ENCODE measurements around the gene SIT1. TPM values are rescaled to one million over a fixed set of nuclear protein-coding genes. Genes with fewer than 3 reads are reported as not detected.

Gene SIT1
- total and polyA plus RNA-seq, 2 experiments from 2014 or later = 13.2 to 14.7 TPM

DNA sequence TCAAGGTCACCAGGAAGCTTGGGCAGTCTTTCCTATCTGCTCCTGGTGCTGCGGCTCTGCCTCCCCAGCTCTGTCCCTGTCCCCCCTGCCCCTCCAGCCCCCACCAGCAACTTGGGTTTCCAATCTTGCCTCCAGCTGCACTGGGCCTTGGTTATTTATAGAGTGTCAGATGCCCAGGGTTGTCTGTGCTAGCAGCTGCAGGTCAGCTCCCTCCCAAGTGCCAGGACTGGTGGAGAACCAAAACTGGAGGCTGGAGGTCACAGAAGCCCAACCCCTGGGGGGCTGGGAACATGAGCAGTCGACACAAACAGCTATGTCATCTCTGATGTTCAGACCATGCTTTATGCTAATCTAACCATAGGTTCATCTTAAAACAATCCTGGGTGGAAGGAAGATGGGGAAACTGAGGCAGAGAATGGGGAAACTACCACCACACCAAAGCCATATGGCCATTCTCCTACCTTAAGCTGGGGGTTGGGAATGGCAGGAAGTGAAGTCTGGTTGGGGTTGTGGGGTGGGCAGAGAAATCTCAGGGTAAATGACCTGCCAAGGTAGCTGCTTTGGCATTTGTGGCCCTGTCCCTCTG, 37.3 kb upstream of the SIT1 start:
- H3K4me3 ChIP-seq = peak overlapping the region; percentile 94
- H3K79me2 ChIP-seq (replicated peaks; ENCODE audit: insufficient read depth) = peaks cover 22% of the 10 kb centered on the region
- H3K4me2 ChIP-seq = peak overlapping the region; percentile 96
- no peaks in the 10 kb centered on the region for H3K27me3 ChIP-seq (ENCODE audit: insufficient read depth)
- peaks cover 6% of the 10 kb centered on the region; the same call in 1 of the 2 replicates for H4K20me1 ChIP-seq (replicated peaks; ENCODE audit: insufficient read depth)
- H3K27ac ChIP-seq (ENCODE audit: low read depth) = no peak overlapping the region
- Mint-ChIP-seq H3K4me1 (peaks cover 33% of the 10 kb centered on the region), H3K9me3 (no peaks in the 10 kb centered on the region; the same call in 1 of the 3 replicates), H3K36me3 (ENCODE audit: low read depth) (peaks cover 57% of the 10 kb centered on the region), H3K27me3 (ENCODE audit: insufficient read depth, low read depth, poor library complexity) (peaks cover 3% of the 10 kb centered on the region), H3K4me3 (peak overlapping the region; percentile 95), H3K27ac (no peak overlapping the region)
- H3K9me2 ChIP-seq (ENCODE audit: insufficient read depth) = no peaks in the 10 kb centered on the region
- peaks cover 26% of the 10 kb centered on the region for H3K36me3 ChIP-seq (ENCODE audit: insufficient read depth)
- ATAC-seq (no peak), DNase-seq (ENCODE audit: low spot score) (no peak)
- H3K4me1 ChIP-seq (ENCODE audit: insufficient read depth) = peaks cover 17% of the 10 kb centered on the region; the same call in 1 of the 2 replicates
- no peak for TF ChIP-seq NANOG (IDR thresholded peaks at IDR 0.05; ENCODE audit: borderline replicate concordance)
- no peak for TF ChIP-seq POLR2AphosphoS5 (IDR thresholded peaks at IDR 0.05; ENCODE audit: low read depth)
- no peak for TF ChIP-seq CREB1 (CRISPR knock-in tag; IDR thresholded peaks at IDR 0.05; ENCODE audit: low read depth)
- TF ChIP-seq JUNB (IDR thresholded peaks at IDR 0.05; ENCODE audit: unreplicated experiment) = no peak
- no peak for TF ChIP-seq EZH2phosphoT487 (IDR thresholded peaks at IDR 0.05; ENCODE audit: unreplicated experiment)
- H3F3A ChIP-seq (replicated peaks; ENCODE audit: low read depth) = peaks cover 10% of the 10 kb centered on the region; the same call in 1 of the 2 replicates
- no peak overlapping the region for H2AFZ ChIP-seq

DNA sequence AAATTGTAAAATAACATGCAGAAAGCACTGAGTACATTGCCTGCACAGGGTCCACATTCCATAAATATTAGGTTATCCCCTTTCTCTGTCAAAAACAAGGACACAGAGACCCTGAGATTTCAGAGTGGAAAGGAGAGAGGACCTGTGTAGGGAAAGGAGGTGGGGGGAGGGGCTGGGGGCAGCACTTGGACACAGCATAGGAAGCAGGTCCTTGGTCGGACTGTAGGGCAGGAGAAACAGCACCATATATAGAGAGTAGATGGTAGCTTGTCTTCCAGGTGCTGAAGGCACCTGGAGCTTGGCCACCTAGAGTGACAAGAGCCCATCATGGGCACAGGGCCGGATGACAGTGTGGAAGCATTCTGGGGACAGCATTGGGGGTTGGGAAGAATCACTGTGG, 36.6 kb upstream of the SIT1 start:
- Histone ChIP-seq H3K79me2 (replicated peaks; ENCODE audit: insufficient read depth) (peaks cover 22% of the 10 kb centered on the region), H3K36me3 (ENCODE audit: insufficient read depth) (peaks cover 26% of the 10 kb centered on the region), H3K9me2 (ENCODE audit: insufficient read depth) (no peaks in the 10 kb centered on the region), H3K27me3 (ENCODE audit: insufficient read depth) (no peaks in the 10 kb centered on the region), H2AFZ (no peak overlapping the region), H3K27ac (ENCODE audit: low read depth) (no peak overlapping the region), H3F3A (replicated peaks; ENCODE audit: low read depth) (peaks cover 10% of the 10 kb centered on the region; the same call in 1 of the 2 replicates), H3K4me2 (no peak overlapping the region; the same call in 1 of the 2 replicates), H3K4me3 (no peak overlapping the region), H4K20me1 (replicated peaks; ENCODE audit: insufficient read depth) (peaks cover 6% of the 10 kb centered on the region; the same call in 1 of the 2 replicates), H3K4me1 (ENCODE audit: insufficient read depth) (peaks cover 17% of the 10 kb centered on the region; the same call in 1 of the 2 replicates)
- peak overlapping the region; percentile 38 for H3K4me3 Mint-ChIP-seq
- TF ChIP-seq CREB1 (CRISPR knock-in tag; IDR thresholded peaks at IDR 0.05; ENCODE audit: low read depth) (no peak), EZH2phosphoT487 (IDR thresholded peaks at IDR 0.05; ENCODE audit: unreplicated experiment) (no peak), ZNF331 (CRISPR knock-in tag; IDR thresholded peaks at IDR 0.05; ENCODE audit: low read depth) (no peak), JUNB (IDR thresholded peaks at IDR 0.05; ENCODE audit: unreplicated experiment) (no peak)
- TF ChIP-seq, protein P1, sequence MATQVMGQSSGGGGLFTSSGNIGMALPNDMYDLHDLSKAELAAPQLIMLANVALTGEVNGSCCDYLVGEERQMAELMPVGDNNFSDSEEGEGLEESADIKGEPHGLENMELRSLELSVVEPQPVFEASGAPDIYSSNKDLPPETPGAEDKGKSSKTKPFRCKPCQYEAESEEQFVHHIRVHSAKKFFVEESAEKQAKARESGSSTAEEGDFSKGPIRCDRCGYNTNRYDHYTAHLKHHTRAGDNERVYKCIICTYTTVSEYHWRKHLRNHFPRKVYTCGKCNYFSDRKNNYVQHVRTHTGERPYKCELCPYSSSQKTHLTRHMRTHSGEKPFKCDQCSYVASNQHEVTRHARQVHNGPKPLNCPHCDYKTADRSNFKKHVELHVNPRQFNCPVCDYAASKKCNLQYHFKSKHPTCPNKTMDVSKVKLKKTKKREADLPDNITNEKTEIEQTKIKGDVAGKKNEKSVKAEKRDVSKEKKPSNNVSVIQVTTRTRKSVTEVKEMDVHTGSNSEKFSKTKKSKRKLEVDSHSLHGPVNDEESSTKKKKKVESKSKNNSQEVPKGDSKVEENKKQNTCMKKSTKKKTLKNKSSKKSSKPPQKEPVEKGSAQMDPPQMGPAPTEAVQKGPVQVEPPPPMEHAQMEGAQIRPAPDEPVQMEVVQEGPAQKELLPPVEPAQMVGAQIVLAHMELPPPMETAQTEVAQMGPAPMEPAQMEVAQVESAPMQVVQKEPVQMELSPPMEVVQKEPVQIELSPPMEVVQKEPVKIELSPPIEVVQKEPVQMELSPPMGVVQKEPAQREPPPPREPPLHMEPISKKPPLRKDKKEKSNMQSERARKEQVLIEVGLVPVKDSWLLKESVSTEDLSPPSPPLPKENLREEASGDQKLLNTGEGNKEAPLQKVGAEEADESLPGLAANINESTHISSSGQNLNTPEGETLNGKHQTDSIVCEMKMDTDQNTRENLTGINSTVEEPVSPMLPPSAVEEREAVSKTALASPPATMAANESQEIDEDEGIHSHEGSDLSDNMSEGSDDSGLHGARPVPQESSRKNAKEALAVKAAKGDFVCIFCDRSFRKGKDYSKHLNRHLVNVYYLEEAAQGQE (IDR thresholded peaks at IDR 0.05; ENCODE audit: unreplicated experiment) = no peak
- H3K9me3 Mint-ChIP-seq = no peaks in the 10 kb centered on the region; the same call in 1 of the 3 replicates
- ATAC-seq (no peak), DNase-seq (ENCODE audit: low spot score) (no peak)
- H3K4me1 Mint-ChIP-seq = peaks cover 33% of the 10 kb centered on the region
- H3K27ac Mint-ChIP-seq = no peak overlapping the region; the same call in 1 of the 2 replicates
- H3K27me3 Mint-ChIP-seq (ENCODE audit: insufficient read depth, low read depth, poor library complexity) = peaks cover 3% of the 10 kb centered on the region
- peaks cover 65% of the 10 kb centered on the region for H3K36me3 Mint-ChIP-seq (ENCODE audit: low read depth)

Data from GM23338 (cell line).